HL-60/S4 treated with phorbol 12-myristate 13-acetate at 8.2 ng/mL for 4 days and 3 days (cell line): ENCODE measurements around the gene TRIO.

ENCODE experiments used
- in situ Hi-C: fragments of 300-500 bp; cut with MboI; formaldehyde crosslinking; loops from 2 replicates; pipeline ENCODE4 v1.15.0; 2022; ENCODE audit warnings: low sequenced_read_pairs

TRIO gene

GRCh38 chr5:14308384-14309154 is 165.4 kb downstream of the TRIO start:
- in situ Hi-C loops = no loop called here

- in situ Hi-C loops = no loop called here
Measured at GRCh38 chr5:14309199-14309598, 166.1 kb downstream of the TRIO start.

DNA sequence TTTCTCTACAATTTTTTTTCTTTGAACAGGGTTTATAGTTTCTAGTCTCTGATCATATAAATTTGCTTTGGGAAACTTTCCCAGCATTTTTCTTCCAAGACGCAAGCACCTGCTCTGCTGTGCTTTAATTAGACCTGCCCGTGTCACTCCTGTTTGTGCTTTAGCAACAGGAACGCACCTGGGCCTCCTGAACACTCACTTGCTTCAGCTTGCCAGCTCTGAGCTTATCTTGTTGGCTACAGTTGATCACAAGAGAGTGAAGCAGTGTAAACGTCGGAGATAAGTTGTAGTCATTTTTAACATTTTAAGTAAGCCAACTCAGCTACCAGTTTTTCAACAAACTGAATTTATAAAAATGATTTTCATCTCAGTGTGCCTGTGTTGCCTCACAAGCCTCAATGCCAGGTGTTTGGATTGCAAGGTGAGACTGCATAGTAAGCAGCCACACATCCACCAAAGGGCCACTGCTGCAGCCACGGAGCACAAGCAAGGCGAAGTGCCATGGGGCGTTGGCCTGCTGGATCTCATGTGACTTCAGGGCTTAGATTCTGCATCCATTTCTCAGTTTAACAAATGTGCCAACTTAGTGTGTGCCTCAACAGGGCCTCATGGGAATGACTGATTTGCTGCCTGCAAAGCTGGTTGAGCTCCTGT is 166.9 kb downstream of the TRIO start:
- in situ Hi-C loops = no loop called here

GRCh38 chr5:14310901-14311300 is 167.8 kb downstream of the TRIO start:
- in situ Hi-C loops = no loop called here

- in situ Hi-C loops = no loop called here
Measured at GRCh38 chr5:14313986-14314690, 171.0 kb downstream of the TRIO start.

DNA sequence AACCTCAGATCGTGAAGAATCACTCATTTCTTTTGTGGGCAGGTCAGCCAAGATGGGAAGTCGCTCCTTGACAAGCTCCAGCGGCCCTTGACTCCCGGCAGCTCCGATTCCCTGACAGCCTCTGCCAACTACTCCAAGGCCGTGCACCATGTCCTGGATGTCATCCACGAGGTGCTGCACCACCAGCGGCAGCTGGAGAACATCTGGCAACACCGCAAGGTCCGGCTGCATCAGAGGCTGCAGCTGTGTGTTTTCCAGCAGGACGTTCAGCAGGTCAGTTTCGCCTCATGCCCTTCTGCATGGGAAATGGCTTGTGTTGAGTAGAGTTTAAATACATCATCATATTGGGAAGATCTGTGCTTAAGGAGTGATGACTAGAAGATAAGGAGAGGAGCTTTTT is 173.3 kb downstream of the TRIO start:
- in situ Hi-C loops = no loop called here

DNA sequence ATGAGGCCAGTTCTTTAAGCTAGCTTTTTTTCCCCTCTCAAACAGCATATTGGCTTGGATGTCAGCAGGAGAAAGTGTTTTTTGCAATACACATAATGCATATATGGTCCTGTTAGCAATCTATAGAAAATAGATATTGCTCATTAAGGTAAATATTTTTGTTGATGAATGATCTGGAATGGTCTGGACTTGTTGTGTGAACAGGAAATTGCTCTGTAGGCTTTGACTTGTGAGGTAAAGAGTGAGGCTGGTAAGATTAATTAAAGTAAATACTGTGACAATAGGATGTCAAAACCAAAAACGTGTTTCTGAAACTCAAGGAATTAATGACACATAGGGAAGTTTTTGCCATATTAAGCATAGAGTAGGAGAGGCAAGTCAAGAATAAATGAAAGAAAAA is 176.0 kb downstream of the TRIO start:
- in situ Hi-C loops = no loop called here

DNA sequence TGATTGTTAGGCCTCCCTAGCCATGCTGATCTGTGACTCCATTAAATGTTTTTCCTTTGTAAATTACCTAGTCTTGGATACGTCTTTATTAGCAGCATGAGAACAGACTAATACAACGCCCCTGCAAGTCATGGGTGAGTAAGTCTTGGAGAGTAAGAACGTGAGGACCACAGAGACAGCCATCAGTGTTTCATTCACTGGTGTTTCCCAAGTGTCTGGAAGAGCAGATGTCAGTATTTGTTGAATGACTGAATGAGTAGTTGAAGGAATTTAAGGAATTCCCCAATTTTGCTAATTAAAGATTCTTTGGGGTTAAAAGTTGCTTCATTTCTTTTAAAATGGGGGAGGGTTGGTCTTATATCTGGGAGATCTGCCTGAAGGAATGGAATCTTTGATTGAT is 178.8 kb downstream of the TRIO start:
- in situ Hi-C loops = no loop called here

DNA sequence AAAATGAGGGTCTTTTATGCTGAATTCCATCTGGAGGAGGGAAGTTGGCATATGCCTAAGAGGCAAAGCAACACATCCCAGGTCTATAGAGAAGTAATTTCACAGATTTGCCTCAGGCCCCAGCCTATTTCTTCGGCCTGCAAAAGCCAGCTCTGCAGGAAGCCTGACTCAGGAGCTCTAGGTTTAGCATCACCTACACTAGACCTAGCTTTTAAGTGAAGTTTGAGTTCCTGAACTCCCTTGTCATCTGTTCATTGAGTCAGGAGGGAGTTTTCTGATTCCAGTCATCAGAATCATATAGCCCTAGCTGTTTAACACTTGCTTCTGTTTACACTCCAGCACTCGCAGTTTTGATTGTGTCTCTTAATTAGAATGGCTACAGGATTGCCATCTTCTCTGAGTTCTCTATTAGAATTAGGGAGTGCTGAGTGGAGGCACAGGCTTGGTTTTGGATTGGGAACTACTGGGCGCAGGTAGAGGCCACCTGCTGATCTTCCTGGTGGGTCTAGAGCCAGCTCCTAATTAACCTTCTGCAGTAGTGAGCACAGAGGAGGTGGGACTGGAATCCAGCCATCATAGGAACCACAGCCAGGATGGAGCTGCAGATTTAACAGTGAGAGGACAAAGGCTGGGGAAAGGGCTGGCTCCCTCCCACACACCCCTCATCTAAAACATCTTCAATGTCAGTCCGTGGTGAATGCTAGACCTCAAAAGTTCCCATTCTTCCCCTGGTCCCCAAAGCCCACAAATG is 179.5 kb downstream of the TRIO start:
- in situ Hi-C loops = no loop called here

DNA sequence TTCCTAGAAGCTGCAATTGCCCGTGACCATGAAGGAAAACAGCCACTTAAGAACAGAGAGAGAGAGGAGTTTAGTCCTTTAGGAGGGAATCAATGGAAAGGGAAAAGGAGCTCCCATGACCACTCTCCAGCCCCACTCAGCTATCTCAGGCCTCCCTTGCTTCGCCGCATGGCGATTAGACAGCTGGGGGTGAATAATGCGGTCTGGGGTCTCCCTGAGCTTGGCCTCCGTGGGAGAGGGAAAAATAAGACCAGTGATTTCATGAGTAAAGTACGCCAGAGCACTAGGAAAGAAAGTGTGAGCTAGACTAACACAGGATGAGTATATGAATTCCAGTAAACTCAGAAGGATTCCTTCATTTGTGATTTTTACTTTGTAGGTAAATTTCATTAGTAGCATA is 180.3 kb downstream of the TRIO start:
- in situ Hi-C loops = no loop called here

GRCh38 chr5:14325369-14325768 is 182.2 kb downstream of the TRIO start:
- in situ Hi-C loops = no loop called here

DNA sequence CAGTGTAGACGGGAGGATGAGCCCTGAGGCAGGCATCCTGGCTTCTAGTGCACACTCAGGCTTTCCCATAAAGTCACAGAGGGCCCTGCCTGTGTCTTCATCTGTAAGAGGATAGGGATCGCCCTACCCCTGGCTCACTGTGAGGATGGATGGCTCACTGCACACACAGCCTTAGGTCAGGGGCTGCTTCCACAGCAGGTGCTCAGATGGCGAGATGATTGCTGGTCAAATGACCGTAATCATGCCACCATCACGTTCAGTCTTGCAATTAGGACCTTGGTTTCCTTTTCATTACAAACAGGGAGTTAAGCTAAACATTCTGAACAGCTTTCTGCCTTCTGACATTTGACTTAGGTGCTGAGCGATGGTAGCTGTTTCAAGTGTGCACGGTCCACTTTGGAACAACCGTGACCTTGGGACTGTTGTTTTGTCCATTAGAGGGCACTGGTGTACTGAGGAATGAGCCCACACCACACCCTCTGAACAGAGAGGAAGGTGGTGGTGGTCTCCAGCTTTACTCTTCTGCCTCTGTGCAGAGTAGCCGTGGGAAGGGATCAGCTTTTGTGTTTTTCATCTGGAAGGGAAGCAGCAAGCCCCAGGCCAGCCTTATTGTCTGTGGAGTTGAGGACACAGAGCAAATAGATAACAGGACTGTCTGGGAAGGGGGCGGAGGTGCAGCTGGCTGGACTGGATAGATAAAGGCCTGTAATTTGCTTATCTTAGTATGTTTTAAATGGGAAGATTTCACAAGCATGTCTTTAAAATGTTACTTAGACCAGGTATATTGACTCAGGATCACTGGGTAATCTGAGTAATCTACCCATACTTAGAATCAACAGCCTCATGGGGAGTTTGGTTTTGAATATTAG is 183.1 kb downstream of the TRIO start:
- in situ Hi-C loops = no loop called here

GRCh38 chr5:14327624-14328023 is 184.5 kb downstream of the TRIO start:
- in situ Hi-C loops = no loop called here

- in situ Hi-C loops = no loop called here
Measured at GRCh38 chr5:14328144-14328543, 185.0 kb downstream of the TRIO start.

GRCh38 chr5:14330291-14330690 is 187.1 kb downstream of the TRIO start:
- in situ Hi-C loops = no loop called here

DNA sequence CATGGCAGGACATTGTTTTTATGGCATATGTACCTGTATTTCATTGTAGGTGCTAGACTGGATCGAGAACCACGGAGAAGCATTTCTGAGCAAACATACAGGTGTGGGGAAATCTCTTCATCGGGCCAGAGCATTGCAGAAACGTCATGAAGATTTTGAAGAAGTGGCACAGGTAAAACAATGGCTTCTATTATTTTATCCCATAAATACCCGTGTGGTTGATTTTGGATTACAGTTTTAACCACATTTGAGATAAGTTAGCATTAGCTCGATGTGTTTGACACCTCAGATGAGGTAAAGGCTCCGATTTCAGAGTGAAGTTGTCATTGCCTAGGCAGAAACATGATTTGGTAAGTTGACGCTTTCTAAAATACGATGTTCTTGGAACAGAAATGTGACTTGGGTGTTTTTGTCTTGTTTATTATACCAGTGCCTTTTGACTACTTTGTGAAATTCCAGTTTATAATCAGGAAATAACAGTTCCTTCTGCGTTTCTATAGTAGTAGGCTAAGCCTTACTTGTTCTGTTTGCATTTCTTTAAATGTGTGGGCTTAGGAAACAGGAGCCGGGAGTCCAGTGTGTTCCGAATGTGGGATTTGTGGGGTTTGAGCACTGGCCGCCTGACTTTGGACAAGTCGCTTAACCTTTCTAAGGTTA is 187.7 kb downstream of the TRIO start:
- in situ Hi-C loops = no loop called here

- in situ Hi-C loops = no loop called here
Measured at GRCh38 chr5:14331386-14331781, 188.2 kb downstream of the TRIO start.

GRCh38 chr5:14332038-14332631 is 189.0 kb downstream of the TRIO start:
- in situ Hi-C loops = no loop called here

DNA sequence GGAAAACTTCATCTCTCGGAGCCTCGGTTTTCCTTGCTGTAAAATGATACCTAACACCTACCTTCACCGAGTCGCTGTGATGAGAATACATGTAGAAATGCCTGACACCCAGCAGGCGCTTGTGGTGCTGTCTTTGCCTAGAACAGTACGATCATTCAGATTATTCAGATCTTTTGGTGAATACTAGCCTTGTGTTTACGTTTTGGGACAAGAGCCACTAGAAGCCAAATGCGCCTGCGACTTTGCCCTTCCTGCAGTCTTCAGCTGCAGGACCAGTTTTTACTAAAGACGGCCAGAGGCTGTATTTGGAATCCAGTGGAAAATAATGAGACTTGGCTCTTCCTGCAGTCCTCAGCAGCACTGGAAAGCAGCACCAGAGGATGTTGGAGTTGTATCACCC is 189.6 kb downstream of the TRIO start:
- in situ Hi-C loops = no loop called here
